H9 (cell line): ENCODE data around the gene MLYCD. TPM values are rescaled to one million over a fixed set of nuclear protein-coding genes. Genes with fewer than 3 reads are reported as not detected.

Experiments
- DNase-seq: peaks from one replicate; pipeline ENCODE4 v3.0.0-alpha.2; 2017
- H2AFZ ChIP-seq: one replicate; pipeline ENCODE4 v1.6.1; 2013; ENCODE audit warnings: mild to moderate bottlenecking, low read length, control low read depth, moderate library complexity
- H2AK5ac ChIP-seq: 2 replicates; pipeline ENCODE4 v1.6.1; 2013; ENCODE audit warnings: low read length, control low read depth, mixed read lengths; ENCODE audit not compliant: insufficient read length
- H2BK120ac ChIP-seq: one replicate; pipeline ENCODE4 v1.6.1; 2013; ENCODE audit warnings: low read depth, mild to moderate bottlenecking, low read length, control low read depth, inconsistent platforms; ENCODE audit not compliant: poor library complexity, severe bottlenecking
- H2BK12ac ChIP-seq: 2 replicates; pipeline ENCODE4 v1.6.1; 2013; ENCODE audit warnings: low read length, control low read depth, mixed read lengths, low read depth; ENCODE audit not compliant: insufficient read length
- H2BK15ac ChIP-seq: 2 replicates; pipeline ENCODE4 v1.6.1; 2013; ENCODE audit warnings: low read depth, low read length, control low read depth
- H2BK20ac ChIP-seq: one replicate; pipeline ENCODE4 v1.6.1; 2013; ENCODE audit warnings: low read depth, mild to moderate bottlenecking, low read length, control low read depth, inconsistent platforms; ENCODE audit not compliant: poor library complexity, severe bottlenecking
- H2BK5ac ChIP-seq: 2 replicates; pipeline ENCODE4 v1.6.1; 2013; ENCODE audit warnings: low read length, control low read depth, mixed read lengths; ENCODE audit not compliant: insufficient read length
- H3K14ac ChIP-seq: 2 replicates; pipeline ENCODE4 v1.6.1; 2013; ENCODE audit warnings: low read length, control low read depth; ENCODE audit not compliant: insufficient read depth
- H3K18ac ChIP-seq: 2 replicates; pipeline ENCODE4 v1.6.1; 2013; ENCODE audit warnings: low read depth, mild to moderate bottlenecking, mixed read lengths, low read length, control low read depth; ENCODE audit not compliant: insufficient read length
- H3K23ac ChIP-seq: 2 replicates; pipeline ENCODE4 v1.6.1; 2013; ENCODE audit warnings: low read length, control low read depth, mixed read lengths, low read depth; ENCODE audit not compliant: insufficient read length
- H3K23me2 ChIP-seq: 2 replicates; pipeline ENCODE4 v1.6.1; 2013; ENCODE audit warnings: low read depth, mild to moderate bottlenecking, mixed read lengths, low read length, control low read depth; ENCODE audit not compliant: insufficient read length, poor library complexity, severe bottlenecking
- H3K27ac ChIP-seq: 2 replicates; pipeline ENCODE4 v1.5.1; 2013; ENCODE audit warnings: low read length, control low read depth, mixed read lengths, low read depth; ENCODE audit not compliant: insufficient read length
- H3K27me3 ChIP-seq: 2 replicates; pipeline ENCODE4 v1.6.1; 2013; ENCODE audit warnings: low read length, control low read depth, inconsistent platforms; ENCODE audit not compliant: insufficient read depth
- H3K4ac ChIP-seq: 2 replicates; pipeline ENCODE4 v1.6.1; 2013; ENCODE audit warnings: low read depth, mild to moderate bottlenecking, control low read depth, inconsistent platforms, low read length, moderate library complexity
- H3K4me1 ChIP-seq: 2 replicates; pipeline ENCODE4 v1.6.1; 2013; ENCODE audit warnings: low read length, control low read depth, inconsistent platforms; ENCODE audit not compliant: insufficient read depth
- H3K4me2 ChIP-seq: 2 replicates; pipeline ENCODE4 v1.6.1; 2013; ENCODE audit warnings: low read length, control low read depth, mixed read lengths; ENCODE audit not compliant: insufficient read length, insufficient read depth
- H3K56ac ChIP-seq: 2 replicates; pipeline ENCODE4 v1.6.1; 2013; ENCODE audit warnings: low read depth, mild to moderate bottlenecking, mixed read lengths, low read length, control low read depth; ENCODE audit not compliant: insufficient read length
- H3K79me1 ChIP-seq: 2 replicates; pipeline ENCODE4 v1.6.1; 2013; ENCODE audit warnings: low read depth, mild to moderate bottlenecking, moderate library complexity, low read length, control low read depth, inconsistent platforms; ENCODE audit not compliant: insufficient read depth, poor library complexity, severe bottlenecking
- H3K79me2 ChIP-seq: 2 replicates; pipeline ENCODE4 v1.6.1; 2013; ENCODE audit warnings: low read length, control low read depth, inconsistent platforms; ENCODE audit not compliant: insufficient read depth
- H3K9ac ChIP-seq: 2 replicates; pipeline ENCODE4 v1.6.1; 2013; ENCODE audit warnings: low read length, control low read depth, mixed read lengths; ENCODE audit not compliant: insufficient read length; ENCODE audit errors: extremely low read depth
- H3K9me3 ChIP-seq: one replicate; pipeline ENCODE4 v1.6.1; 2013; ENCODE audit warnings: low read depth, low read length, inconsistent platforms; ENCODE audit not compliant: control insufficient read depth
- H3T11ph ChIP-seq: one replicate; pipeline ENCODE4 v1.6.1; 2013; ENCODE audit warnings: mild to moderate bottlenecking, low read length, control low read depth, inconsistent platforms
- H4K20me1 ChIP-seq: one replicate; pipeline ENCODE4 v1.6.1; 2013; ENCODE audit not compliant: control insufficient read depth, insufficient read length, insufficient read depth
- H4K5ac ChIP-seq: 2 replicates; pipeline ENCODE4 v1.6.1; 2013; ENCODE audit warnings: low read depth, mild to moderate bottlenecking, mixed read lengths, low read length, control low read depth; ENCODE audit not compliant: insufficient read length
- H4K8ac ChIP-seq: replicated peaks from 2 replicates; pipeline ENCODE4 v1.6.1; 2013; ENCODE audit warnings: low read length, control low read depth, mixed read lengths, low read depth; ENCODE audit not compliant: insufficient read length
- H4K91ac ChIP-seq: 2 replicates; pipeline ENCODE4 v1.6.1; 2013; ENCODE audit warnings: low read depth, mild to moderate bottlenecking, moderate library complexity, mixed read lengths, low read length, control low read depth; ENCODE audit not compliant: insufficient read length
- H3K27ac Mint-ChIP-seq, 3 experiments: 2 replicates in 2 of 3; 3 replicates in 1 of 3; pipeline ENCODE4 v1.8.0; 2020 to 2021; ENCODE audit warnings: mixed read lengths in 3 of 3, mild to moderate bottlenecking in 1 of 3, moderate library complexity in 1 of 3
- H3K27me3 Mint-ChIP-seq: 2 replicates; pipeline ENCODE4 v1.8.0; 2021; ENCODE audit warnings: low read depth, mild to moderate bottlenecking, moderate library complexity, mixed read lengths
- H3K36me3 Mint-ChIP-seq, 3 experiments: 2 replicates in 2 of 3; 3 replicates in 1 of 3; pipeline ENCODE4 v1.8.0; 2020 to 2021; ENCODE audit warnings: low read depth in 3 of 3, mixed read lengths in 3 of 3; ENCODE audit not compliant: insufficient read depth in 1 of 3
- H3K4me1 Mint-ChIP-seq, 2 experiments: 2 replicates each; pipeline ENCODE4 v1.8.0; 2020; ENCODE audit warnings: mixed read lengths in 2 of 2
- H3K4me3 Mint-ChIP-seq, 2 experiments: 2 replicates in 1 of 2; 3 replicates in 1 of 2; pipeline ENCODE4 v1.8.0; 2020 to 2021; ENCODE audit warnings: mild to moderate bottlenecking in 2 of 2, mixed read lengths in 2 of 2, moderate library complexity in 1 of 2
- H3K9me3 Mint-ChIP-seq, 2 experiments: 2 replicates in 1 of 2; 3 replicates in 1 of 2; pipeline ENCODE4 v1.8.0; 2020; ENCODE audit warnings: mild to moderate bottlenecking in 2 of 2, mixed read lengths in 2 of 2, moderate library complexity in 1 of 2
- CTCF ChIP-seq: fragments of 200-600 bp; sonication (generic); conservative IDR thresholded peaks from 3 replicates; pipeline ENCODE4 v1.8.0; 2021; ENCODE audit warnings: antibody characterized with exemption, mild to moderate bottlenecking
- WGBS: extraction: QIAGEN DNeasy Blood & Tissue Kit; methylation state at CpG from one replicate; pipeline ENCODE4 v1.1.7; 2013; ENCODE audit warnings: missing lambda C conversion rate, low lambda C conversion rate, mixed read lengths; ENCODE audit not compliant: insufficient read length; ENCODE audit errors: extremely low coverage; 5-methylcytosine and 5-hydroxymethylcytosine counted together
- total RNA-seq: library from RNA; stranded (reverse); gene quantifications from 2 replicates; pipeline ENCODE4 v1.2.1, GENCODE V29; 2021

Gene MLYCD
- total RNA-seq, 1 experiment from 2014 or later: 7.1 TPM

- no peak overlapping the region for H2BK12ac ChIP-seq
- H3K14ac ChIP-seq: no peak overlapping the region
- no peak for DNase-seq
- no peak overlapping the region for H4K8ac ChIP-seq
- H3K9me3 ChIP-seq: no peaks in the 10 kb centered on the region
- Mint-ChIP-seq H3K4me3 (no peak overlapping the region), H3K36me3 (peaks cover 61 to 91% (median 86%) of the 10 kb centered on the region in 3 experiments), H3K9me3 (peaks cover 6 to 9% of the 10 kb centered on the region in 2 experiments), H3K4me1 (peaks cover 13 to 18% of the 10 kb centered on the region in 2 experiments), H3K27ac (peak overlapping the region in 1 of 3 experiments; percentile 40; a peak in 2 of 7 replicates), H3K27me3 (peaks cover 1% of the 10 kb centered on the region; the same call in 1 of the 2 replicates)
- H4K5ac ChIP-seq: no peak overlapping the region
- no peak overlapping the region for H2BK20ac ChIP-seq
- H2BK120ac ChIP-seq: no peak overlapping the region
- TF ChIP-seq CTCF: no peak
- no peak overlapping the region for H3T11ph ChIP-seq
- no CpG with 5 or more reads among the region's 22 CpGs for WGBS
- H2BK15ac ChIP-seq: no peak overlapping the region
- no peak overlapping the region for H2AFZ ChIP-seq
- H3K18ac ChIP-seq: no peak overlapping the region
- H3K79me1 ChIP-seq: no peaks in the 10 kb centered on the region
- no peaks in the 10 kb centered on the region for H4K20me1 ChIP-seq
- no peaks in the 10 kb centered on the region for H3K79me2 ChIP-seq
- H3K4ac ChIP-seq: no peak overlapping the region
- no peak overlapping the region for H3K23ac ChIP-seq
- H3K27ac ChIP-seq: no peak overlapping the region
- H3K27me3 ChIP-seq: no peaks in the 10 kb centered on the region
- H3K56ac ChIP-seq: no peak overlapping the region
- H3K4me2 ChIP-seq: no peak overlapping the region
- H4K91ac ChIP-seq: no peak overlapping the region
- no peak overlapping the region for H2BK5ac ChIP-seq
- no peaks in the 10 kb centered on the region for H3K23me2 ChIP-seq
- H3K9ac ChIP-seq: no peak overlapping the region
- no peaks in the 10 kb centered on the region for H3K4me1 ChIP-seq
- no peak overlapping the region for H2AK5ac ChIP-seq
Measured at GRCh38 chr16:83915081-83915480, 16.2 kb downstream of the MLYCD start.
